Measurements from ENCODE around the gene DISC1. TPM values are rescaled to one million over a fixed set of nuclear protein-coding genes. Genes with fewer than 3 reads are reported as not detected.

DISC1 gene
- total RNA-seq, 1 experiment from 2014 or later = 0.36 TPM

DNA sequence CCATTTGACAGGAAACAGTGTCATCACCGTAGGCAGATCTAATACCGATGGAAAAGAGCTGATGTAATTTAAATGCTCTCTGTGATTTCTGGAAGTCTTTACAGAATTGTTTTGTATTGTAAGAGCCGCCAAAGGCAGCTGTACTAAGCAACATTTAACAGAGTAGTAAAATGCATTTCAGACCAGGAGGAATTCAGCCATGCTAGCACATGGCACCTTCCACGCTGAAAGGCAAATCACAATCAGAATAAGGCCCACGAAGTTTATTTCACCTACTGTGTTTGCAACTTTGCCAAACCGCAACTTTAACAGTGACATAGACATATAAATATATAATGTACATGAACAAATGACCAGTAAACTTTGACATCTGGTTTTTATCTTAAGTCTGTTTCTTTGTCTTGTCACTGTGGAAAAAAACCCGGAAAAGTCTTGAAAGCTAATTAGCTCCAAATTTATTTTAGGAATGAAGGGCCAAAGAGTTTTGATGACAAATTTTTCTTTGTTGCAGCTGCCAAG, 26.1 kb upstream of the DISC1 start:
- BruUV-seq (replicated peaks) = no TSS peak
- H3K9me3 ChIP-seq (ENCODE audit: control insufficient read depth, insufficient read depth, low read depth, low read length) = no peaks in the 10 kb centered on the region
- no peaks in the 10 kb centered on the region for H3K27me3 ChIP-seq (ENCODE audit: control insufficient read depth, insufficient read depth, low read length)
- DNase-seq (ENCODE audit: low read depth, low spot score) (no peak), ATAC-seq (no peak)
- H3K4me3 ChIP-seq (ENCODE audit: low read depth in 2 of 2, low read length in 2 of 2) = no peak overlapping the region
- in situ Hi-C loops (cut with HindIII; ENCODE audit: low pct_unique_long_range_greater_than_20kb, low sequenced_read_pairs) (no loop called here), intact Hi-C loops (cut with micrococcal nuclease; ENCODE audit: unreplicated experiment) (no loop called here)
- H3K36me3 ChIP-seq (ENCODE audit: control insufficient read depth, insufficient read depth, low read length) = no peaks in the 10 kb centered on the region
- ChIA-PET CTCF (no interaction called here), POLR2A (no interaction called here)
- TF ChIP-seq POLR2AphosphoS5 (IDR thresholded peaks at IDR 0.05; ENCODE audit: low read depth, low read length) = no peak
- no peak for TF ChIP-seq TCF7L2 (IDR thresholded peaks at IDR 0.05; ENCODE audit: low read depth, low read length)
- TF ChIP-seq SIN3A (IDR thresholded peaks at IDR 0.05; ENCODE audit: borderline replicate concordance, insufficient read depth, low read depth, low read length) = no peak
- TF ChIP-seq, protein P1, sequence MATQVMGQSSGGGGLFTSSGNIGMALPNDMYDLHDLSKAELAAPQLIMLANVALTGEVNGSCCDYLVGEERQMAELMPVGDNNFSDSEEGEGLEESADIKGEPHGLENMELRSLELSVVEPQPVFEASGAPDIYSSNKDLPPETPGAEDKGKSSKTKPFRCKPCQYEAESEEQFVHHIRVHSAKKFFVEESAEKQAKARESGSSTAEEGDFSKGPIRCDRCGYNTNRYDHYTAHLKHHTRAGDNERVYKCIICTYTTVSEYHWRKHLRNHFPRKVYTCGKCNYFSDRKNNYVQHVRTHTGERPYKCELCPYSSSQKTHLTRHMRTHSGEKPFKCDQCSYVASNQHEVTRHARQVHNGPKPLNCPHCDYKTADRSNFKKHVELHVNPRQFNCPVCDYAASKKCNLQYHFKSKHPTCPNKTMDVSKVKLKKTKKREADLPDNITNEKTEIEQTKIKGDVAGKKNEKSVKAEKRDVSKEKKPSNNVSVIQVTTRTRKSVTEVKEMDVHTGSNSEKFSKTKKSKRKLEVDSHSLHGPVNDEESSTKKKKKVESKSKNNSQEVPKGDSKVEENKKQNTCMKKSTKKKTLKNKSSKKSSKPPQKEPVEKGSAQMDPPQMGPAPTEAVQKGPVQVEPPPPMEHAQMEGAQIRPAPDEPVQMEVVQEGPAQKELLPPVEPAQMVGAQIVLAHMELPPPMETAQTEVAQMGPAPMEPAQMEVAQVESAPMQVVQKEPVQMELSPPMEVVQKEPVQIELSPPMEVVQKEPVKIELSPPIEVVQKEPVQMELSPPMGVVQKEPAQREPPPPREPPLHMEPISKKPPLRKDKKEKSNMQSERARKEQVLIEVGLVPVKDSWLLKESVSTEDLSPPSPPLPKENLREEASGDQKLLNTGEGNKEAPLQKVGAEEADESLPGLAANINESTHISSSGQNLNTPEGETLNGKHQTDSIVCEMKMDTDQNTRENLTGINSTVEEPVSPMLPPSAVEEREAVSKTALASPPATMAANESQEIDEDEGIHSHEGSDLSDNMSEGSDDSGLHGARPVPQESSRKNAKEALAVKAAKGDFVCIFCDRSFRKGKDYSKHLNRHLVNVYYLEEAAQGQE (IDR thresholded peaks at IDR 0.05; ENCODE audit: insufficient read depth in 1 of 2, low read depth in 2 of 2, low read length in 1 of 2) = no peak
- no peak for TF ChIP-seq CTCF (IDR thresholded peaks at IDR 0.05)
- no peaks in the 10 kb centered on the region for H3K4me1 ChIP-seq (ENCODE audit: control insufficient read depth, insufficient read depth, low read length)
- no peak overlapping the region for H3K27ac ChIP-seq (ENCODE audit: low read length)

GRCh38 chr1:231601824-231602672, 24.5 kb upstream of the DISC1 start:
- H3K36me3 ChIP-seq (ENCODE audit: control insufficient read depth, insufficient read depth, low read length) = no peaks in the 10 kb centered on the region
- in situ Hi-C loops (cut with HindIII; ENCODE audit: low pct_unique_long_range_greater_than_20kb, low sequenced_read_pairs) (no loop called here), intact Hi-C loops (cut with micrococcal nuclease; ENCODE audit: unreplicated experiment) (no loop called here)
- H3K4me3 ChIP-seq (ENCODE audit: low read depth in 2 of 2, low read length in 2 of 2) = no peak overlapping the region
- H3K9me3 ChIP-seq (ENCODE audit: control insufficient read depth, insufficient read depth, low read depth, low read length) = no peaks in the 10 kb centered on the region
- POLR2A ChIA-PET = interaction anchor here (0.7 kb wide), 1 partner anchor 243 kb away, joined by 3 read pairs; no protein-coding TSS in a partner anchor
- no peak for TF ChIP-seq POLR2AphosphoS5 (IDR thresholded peaks at IDR 0.05; ENCODE audit: low read depth, low read length)
- TF ChIP-seq TCF7L2 (IDR thresholded peaks at IDR 0.05; ENCODE audit: low read depth, low read length) = 0 out of 2 replicates have a peak, but pooled peaks have one; percentile 17
- no peak for TF ChIP-seq SIN3A (IDR thresholded peaks at IDR 0.05; ENCODE audit: borderline replicate concordance, insufficient read depth, low read depth, low read length)
- TF ChIP-seq CTCF (IDR thresholded peaks at IDR 0.05) = no peak
- TF ChIP-seq, protein P1 (IDR thresholded peaks at IDR 0.05; ENCODE audit: insufficient read depth in 1 of 2, low read depth in 2 of 2, low read length in 1 of 2) = no peak
- H3K27me3 ChIP-seq (ENCODE audit: control insufficient read depth, insufficient read depth, low read length) = no peaks in the 10 kb centered on the region
- BruUV-seq (replicated peaks) = no TSS peak
- ATAC-seq (no peak), DNase-seq (ENCODE audit: low read depth, low spot score) (no peak)
- no peaks in the 10 kb centered on the region for H3K4me1 ChIP-seq (ENCODE audit: control insufficient read depth, insufficient read depth, low read length)
- no peak overlapping the region for H3K27ac ChIP-seq (ENCODE audit: low read length)
- CTCF ChIA-PET = no interaction called here
